ENCODE measurements around the gene CDYL.

The CDYL gene

GRCh38 chr6:4774715-4775493 lies 1.3 kb upstream of the CDYL start:
- DNase-seq: no peak

GRCh38 chr6:4775494-4776130 lies 592 bp upstream of the CDYL start:
- peak; percentile 78 for DNase-seq

GRCh38 chr6:4776493-4777393 lies 539 bp downstream of the CDYL start:
- DNase-seq: no peak

- no peak for DNase-seq
These were observed 1.3 kb downstream of the CDYL start for GRCh38 chr6:4777394-4777935.

GRCh38 chr6:4778086-4778485 lies 1.9 kb downstream of the CDYL start:
- DNase-seq: no peak

GRCh38 chr6:4780360-4780812 lies 4.2 kb downstream of the CDYL start:
- DNase-seq: no peak

GRCh38 chr6:4781426-4781825 lies 5.2 kb downstream of the CDYL start:
- no peak for DNase-seq

GRCh38 chr6:4781967-4782575 lies 5.9 kb downstream of the CDYL start:
- DNase-seq: no peak

GRCh38 chr6:4786996-4787395 lies 10.8 kb downstream of the CDYL start:
- no peak for DNase-seq

- DNase-seq: no peak
These were observed 12.3 kb downstream of the CDYL start for GRCh38 chr6:4788482-4788881.

- no peak for DNase-seq
These were observed 12.9 kb downstream of the CDYL start for GRCh38 chr6:4788953-4789584.

- DNase-seq: no peak
These were observed 14.1 kb downstream of the CDYL start for GRCh38 chr6:4790158-4790899.

GRCh38 chr6:4794140-4794707 lies 18.0 kb downstream of the CDYL start:
- no peak for DNase-seq

GRCh38 chr6:4797587-4797986 lies 21.4 kb downstream of the CDYL start:
- DNase-seq: no peak

- no peak for DNase-seq
These were observed 23.7 kb downstream of the CDYL start for GRCh38 chr6:4799912-4800311.

- DNase-seq: no peak
These were observed 24.5 kb downstream of the CDYL start for GRCh38 chr6:4800662-4801061.

- no peak for DNase-seq
These were observed 25.4 kb downstream of the CDYL start for GRCh38 chr6:4801491-4802110.

- DNase-seq: no peak
These were observed 26.2 kb downstream of the CDYL start for GRCh38 chr6:4802312-4802935.

GRCh38 chr6:4803343-4803744 lies 27.1 kb downstream of the CDYL start:
- DNase-seq: no peak

- peak; percentile 29 for DNase-seq
These were observed 27.9 kb downstream of the CDYL start for GRCh38 chr6:4804095-4804494.

Measured in T1000 (cell line).